IMR-90 (cell line): ENCODE data around the gene SNX1. TPM values are rescaled to one million over a fixed set of nuclear protein-coding genes. Genes with fewer than 3 reads are reported as not detected.

Source experiments
- ATAC-seq: fragments of 200-7000 bp; cut with Tn5 transposase; 2 replicates; pipeline ENCODE4 v1.9.1; 2020; ENCODE audit warnings: low read depth, mild to moderate bottlenecking, moderate library complexity
- BruUV-seq: library from RNA; stranded (reverse); fragments of 400-500 nt; replicated peaks from 2 replicates; lab custom pipeline; 2021; lab: Mats Ljungman, UMichigan
- CTCF ChIA-PET: fragments of 300-600 bp; formaldehyde crosslinking; extraction: SDS; loops from one replicate; lab custom pipeline; 2021; ENCODE audit warnings: antibody characterized with exemption; lab: Yijun Ruan, JAX
- POLR2A ChIA-PET: fragments of 300-600 bp; sonication (Branson Sonifier 250); formaldehyde crosslinking; loops from one replicate; lab custom pipeline; 2022; ENCODE audit warnings: antibody characterized with exemption; ENCODE audit not compliant: unreplicated experiment; lab: Charles Lee
- DNase-seq: peaks from one replicate; pipeline ENCODE4 v3.0.0; 2013
- H2AFZ ChIP-seq: replicated peaks from 2 replicates; pipeline ENCODE3; 2013; ENCODE audit warnings: low read length, mild to moderate bottlenecking; ENCODE audit not compliant: poor library complexity
- H2AK5ac ChIP-seq: 2 replicates; pipeline ENCODE4 v1.6.1; 2013; ENCODE audit warnings: low read depth, low read length, inconsistent platforms
- H2AK9ac ChIP-seq: replicated peaks from 2 replicates; pipeline ENCODE3; 2013; ENCODE audit warnings: mild to moderate bottlenecking, low read depth, low read length, moderate library complexity; ENCODE audit not compliant: poor library complexity
- H2BK120ac ChIP-seq: 2 replicates; pipeline ENCODE4 v1.6.1; 2013; ENCODE audit warnings: low read depth, low read length, inconsistent platforms
- H2BK15ac ChIP-seq: 3 replicates; pipeline ENCODE4 v1.6.1; 2013; ENCODE audit warnings: low read depth, low read length, inconsistent platforms
- H2BK20ac ChIP-seq: 2 replicates; pipeline ENCODE4 v1.6.1; 2013; ENCODE audit warnings: low read depth, mild to moderate bottlenecking, inconsistent platforms, low read length, moderate library complexity
- H2BK5ac ChIP-seq: 2 replicates; pipeline ENCODE4 v1.6.1; 2013; ENCODE audit warnings: mild to moderate bottlenecking, low read depth, low read length, inconsistent platforms; ENCODE audit not compliant: poor library complexity, severe bottlenecking
- H3K14ac ChIP-seq: replicated peaks from 2 replicates; pipeline ENCODE4 v1.6.1; 2013; ENCODE audit warnings: low read depth, low read length, inconsistent platforms
- H3K18ac ChIP-seq: 2 replicates; pipeline ENCODE4 v1.6.1; 2013; ENCODE audit warnings: low read depth, low read length, control low read depth
- H3K23ac ChIP-seq: 2 replicates; pipeline ENCODE4 v1.6.1; 2013; ENCODE audit warnings: low read depth, low read length, inconsistent platforms
- H3K27ac ChIP-seq: 2 replicates; pipeline ENCODE4 v1.5.1; 2013; ENCODE audit warnings: mild to moderate bottlenecking, control low read depth, low read length; ENCODE audit not compliant: insufficient read depth
- H3K27me3 ChIP-seq: 2 replicates; pipeline ENCODE4 v1.6.1; 2013; ENCODE audit warnings: low read length; ENCODE audit not compliant: control insufficient read depth, insufficient read depth
- H3K36me3 ChIP-seq: 2 replicates; pipeline ENCODE4 v1.6.1; 2013; ENCODE audit warnings: low read length, mixed read lengths; ENCODE audit not compliant: control insufficient read depth, insufficient read depth
- H3K4ac ChIP-seq: 2 replicates; pipeline ENCODE4 v1.6.1; 2013; ENCODE audit warnings: low read depth, low read length, inconsistent platforms
- H3K4me1 ChIP-seq: 2 replicates; pipeline ENCODE4 v1.6.1; 2013; ENCODE audit warnings: low read length, mixed read lengths; ENCODE audit not compliant: control insufficient read depth, insufficient read depth
- H3K4me2 ChIP-seq: 2 replicates; pipeline ENCODE4 v1.6.1; 2013; ENCODE audit warnings: low read depth, mild to moderate bottlenecking, control low read depth, low read length, moderate library complexity
- H3K4me3 ChIP-seq: 2 replicates; pipeline ENCODE4 v1.5.1; 2013; ENCODE audit warnings: low read depth, mild to moderate bottlenecking, control low read depth, low read length, moderate library complexity; ENCODE audit not compliant: insufficient read depth
- H3K56ac ChIP-seq: 2 replicates; pipeline ENCODE4 v1.6.1; 2013; ENCODE audit warnings: low read length, inconsistent platforms; ENCODE audit not compliant: insufficient read depth; ENCODE audit errors: extremely low read depth
- H3K79me1 ChIP-seq, 2 experiments: 2 replicates each; pipeline ENCODE4 v1.6.1; 2013; ENCODE audit warnings: low read length in 2 of 2, inconsistent platforms in 1 of 2, low read depth in 1 of 2
- H3K9ac ChIP-seq: 2 replicates; pipeline ENCODE4 v1.6.1; 2013; ENCODE audit warnings: low read depth, low read length, control low read depth
- H3K9me1 ChIP-seq: 2 replicates; pipeline ENCODE4 v1.6.1; 2013; ENCODE audit warnings: low read length, inconsistent platforms; ENCODE audit not compliant: insufficient read depth
- H3K9me3 ChIP-seq: 2 replicates; pipeline ENCODE4 v1.6.1; 2013; ENCODE audit warnings: low read length; ENCODE audit not compliant: control insufficient read depth, insufficient read depth
- H4K20me1 ChIP-seq: 2 replicates; pipeline ENCODE4 v1.6.1; 2013; ENCODE audit warnings: low read length, inconsistent platforms; ENCODE audit not compliant: insufficient read depth
- H4K5ac ChIP-seq: 2 replicates; pipeline ENCODE4 v1.6.1; 2013; ENCODE audit warnings: mild to moderate bottlenecking, low read depth, low read length, control low read depth
- H4K8ac ChIP-seq, 2 experiments: 2 replicates each; pipeline ENCODE4 v1.6.1; 2013; ENCODE audit warnings: low read depth in 2 of 2, low read length in 2 of 2, control low read depth in 1 of 2, inconsistent platforms in 1 of 2
- H4K91ac ChIP-seq: 2 replicates; pipeline ENCODE4 v1.6.1; 2013; ENCODE audit warnings: low read depth, low read length, inconsistent platforms; ENCODE audit not compliant: insufficient read depth
- MAZ ChIP-seq: IDR thresholded peaks from 2 replicates; pipeline ENCODE4 v1.6.1; 2012; ENCODE audit warnings: low read depth, mild to moderate bottlenecking, low read length, improper control_type of control experiment, moderate library complexity, borderline replicate concordance
- WGBS, 2 experiments: methylation state at CpG; one replicate each; pipeline versions ENCODE4 v1.1.5 to v1.1.7; 2013; ENCODE audit warnings: missing lambda C conversion rate in 2 of 2; ENCODE audit not compliant: insufficient read length in 1 of 2; ENCODE audit errors: extremely low coverage in 2 of 2; 5-methylcytosine and 5-hydroxymethylcytosine counted together
- dilution Hi-C: fragments of 300-500 bp; cut with HindIII; formaldehyde crosslinking; loops from one replicate; pipeline ENCODE4 v1.14.3; 2018; ENCODE audit warnings: low sequenced_read_pairs; ENCODE audit not compliant: unreplicated experiment
- in situ Hi-C: fragments of 300-500 bp; cut with MboI; formaldehyde crosslinking; loops from 3 replicates; pipeline ENCODE4 v1.14.3; 2019; ENCODE audit warnings: low sequenced_read_pairs, inconsistent platforms, mixed read lengths
- intact Hi-C: fragments of 100-400 bp; cut with micrococcal nuclease; formaldehyde crosslinking; loops from 2 replicates; pipeline ENCODE4 v1.10.0; 2022
- polyA plus RNA-seq, 3 experiments: library from polyadenylated mRNA; depleted of rRNA; stranded (reverse); fragments of >200 nt; gene quantifications; 2 replicates each; pipeline ENCODE4 v1.2.3, GENCODE V29; 2012; ENCODE audit warnings: low replicate concordance in 1 of 3
- total RNA-seq: library from RNA; depleted of rRNA; stranded (reverse); fragments of >200 nt; gene quantifications from 2 replicates; pipeline ENCODE4 v1.2.3, GENCODE V29; 2012

Gene SNX1
- total and polyA plus RNA-seq, 2 of the 4 experiments (the other 2 are of a cell fraction), result 35.3 to 72.3 TPM

DNA sequence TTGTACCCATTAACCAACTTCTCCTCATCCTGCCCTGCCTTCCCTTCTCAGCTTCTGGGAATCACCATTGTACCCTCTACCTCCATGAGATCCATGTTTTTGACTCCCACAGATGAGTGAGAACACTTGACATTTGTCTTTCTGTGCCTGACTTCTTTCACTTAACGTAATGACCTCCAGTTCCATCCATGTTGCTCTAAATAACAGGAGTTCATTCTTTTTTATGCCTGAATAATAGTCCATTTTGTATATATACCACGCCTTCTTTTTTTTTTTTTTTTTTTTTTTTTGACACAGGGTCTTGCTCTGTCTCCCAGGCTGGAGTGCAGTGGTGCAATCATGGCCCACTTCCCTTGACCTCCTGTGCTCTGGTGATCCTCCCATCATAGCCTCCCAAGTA lies 6.7 kb downstream of the SNX1 start:
- H3K4ac ChIP-seq, result no peak overlapping the region
- H4K5ac ChIP-seq, result no peak overlapping the region
- no peak overlapping the region for H3K18ac ChIP-seq
- DNase-seq (no peak), ATAC-seq (no peak)
- H2AK5ac ChIP-seq, result no peak overlapping the region
- H2BK15ac ChIP-seq, result no peak overlapping the region
- peaks cover 2% of the 10 kb centered on the region; the same call in 1 of the 2 replicates for H3K36me3 ChIP-seq
- no peak overlapping the region for H3K9ac ChIP-seq
- no peaks in the 10 kb centered on the region for H3K9me3 ChIP-seq
- dilution Hi-C loops, result no loop called here
- intact Hi-C loops, result no loop called here
- ChIA-PET POLR2A (no interaction called here), CTCF (no interaction called here)
- no peak overlapping the region for H2AK9ac ChIP-seq
- H3K4me1 ChIP-seq, result no peaks in the 10 kb centered on the region
- no peak overlapping the region for H3K4me3 ChIP-seq
- in situ Hi-C loops, result no loop called here
- H3K27ac ChIP-seq, result no peak overlapping the region
- H2BK5ac ChIP-seq, result no peak overlapping the region
- no peak overlapping the region for H3K56ac ChIP-seq
- WGBS, 2 experiments, result no CpG with 5 or more reads among the region's 2 CpGs
- H3K14ac ChIP-seq, result no peak overlapping the region
- H3K79me1 ChIP-seq, result peaks cover 25 to 72% of the 10 kb centered on the region in 2 experiments
- H3K23ac ChIP-seq, result no peak overlapping the region
- no peak overlapping the region for H4K8ac ChIP-seq
- no peak overlapping the region for H2BK120ac ChIP-seq
- no TSS peak for BruUV-seq
- no peak overlapping the region for H3K4me2 ChIP-seq
- no peak for TF ChIP-seq MAZ
- no peaks in the 10 kb centered on the region for H3K27me3 ChIP-seq
- peaks cover 10% of the 10 kb centered on the region; the same call in 1 of the 2 replicates for H3K9me1 ChIP-seq
- no peak overlapping the region for H2BK20ac ChIP-seq
- H4K91ac ChIP-seq, result no peak overlapping the region
- no peak overlapping the region for H2AFZ ChIP-seq
- H4K20me1 ChIP-seq, result peaks cover 65% of the 10 kb centered on the region
